ENCODE results near the gene RPP25.

Gene RPP25

GRCh38 chr15:74978503-74978902, 21.9 kb upstream of the RPP25 start:
- Mint-ChIP-seq H3K9me3 (no peaks in the 10 kb centered on the region), H3K4me1 (peaks cover 14% of the 10 kb centered on the region), H3K27me3 (peaks cover 17% of the 10 kb centered on the region), H3K27ac (no peak overlapping the region), H3K4me3 (no peak overlapping the region)
- DNase-seq (no peak), ATAC-seq (peak; percentile 77)

DNA sequence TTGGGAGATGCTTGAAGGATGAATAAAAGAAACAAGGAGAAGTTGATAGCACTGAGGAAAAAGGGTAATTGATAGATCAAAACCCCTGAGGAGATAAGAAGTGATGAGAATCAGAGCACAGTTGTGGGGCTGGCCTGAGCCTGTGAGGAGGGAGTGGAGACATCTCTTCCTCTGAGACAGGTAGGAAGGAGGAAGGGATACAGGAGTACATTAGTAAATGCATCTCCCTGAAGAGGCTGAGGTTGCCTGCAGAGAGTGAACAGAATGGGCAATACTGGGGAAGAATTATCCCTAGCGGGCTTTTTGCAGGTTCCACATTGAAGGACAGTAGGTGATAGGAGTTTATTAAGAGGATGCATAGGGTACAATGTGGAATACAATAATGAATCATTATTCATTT, 21.5 kb upstream of the RPP25 start:
- Mint-ChIP-seq H3K27ac (no peak overlapping the region), H3K4me3 (no peak overlapping the region), H3K27me3 (peaks cover 20% of the 10 kb centered on the region), H3K4me1 (peaks cover 12% of the 10 kb centered on the region), H3K9me3 (no peaks in the 10 kb centered on the region)
- ATAC-seq (no peak), DNase-seq (no peak)

GRCh38 chr15:74977599-74977998, 21.0 kb upstream of the RPP25 start:
- peak in 1 of 2 donors; percentile 44 for DNase-seq
- Mint-ChIP-seq H3K4me1 (peaks cover 12% of the 10 kb centered on the region), H3K27ac (no peak overlapping the region), H3K4me3 (no peak overlapping the region), H3K27me3 (peaks cover 25% of the 10 kb centered on the region), H3K9me3 (no peaks in the 10 kb centered on the region)
- ATAC-seq = peak; percentile 88

DNA sequence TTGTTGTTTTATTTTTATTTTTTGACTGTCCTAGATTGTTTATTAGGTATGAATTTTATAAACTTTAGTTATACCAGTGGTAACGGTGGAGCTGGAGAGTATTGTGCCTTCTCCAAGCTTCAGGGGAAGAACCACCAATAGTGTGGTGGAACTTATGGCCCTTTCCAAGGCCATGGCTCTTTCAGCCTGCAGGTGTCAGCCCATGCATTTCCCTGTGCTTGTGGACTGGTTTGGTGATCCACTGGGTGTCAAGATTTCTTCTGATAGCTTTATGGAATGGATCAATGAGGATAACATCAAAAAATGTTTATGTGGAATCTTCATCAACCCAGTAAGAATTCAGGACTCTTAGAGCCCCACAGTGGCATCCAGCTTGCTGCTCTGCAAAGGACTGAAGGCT, 19.6 kb upstream of the RPP25 start:
- DNase-seq (no peak), ATAC-seq (no peak)
- Mint-ChIP-seq H3K27ac (no peak overlapping the region), H3K27me3 (peaks cover 25% of the 10 kb centered on the region), H3K9me3 (no peaks in the 10 kb centered on the region), H3K4me1 (peaks cover 12% of the 10 kb centered on the region), H3K4me3 (no peak overlapping the region)

GRCh38 chr15:74967670-74968069, 11.1 kb upstream of the RPP25 start:
- no peak for ATAC-seq
- no peaks in the 10 kb centered on the region for H3K9me3 Mint-ChIP-seq

GRCh38 chr15:74964794-74965193, 8.2 kb upstream of the RPP25 start:
- Mint-ChIP-seq H3K4me1 (peaks cover 21% of the 10 kb centered on the region), H3K9me3 (no peaks in the 10 kb centered on the region), H3K4me3 (no peak overlapping the region), H3K27ac (no peak overlapping the region), H3K27me3 (peaks cover 40% of the 10 kb centered on the region)
- no peak for DNase-seq
- no peak for ATAC-seq

More at GRCh38 chr15:74967670-74968069, 11.1 kb upstream of the RPP25 start:
- H3K27me3 Mint-ChIP-seq = peaks cover 15% of the 10 kb centered on the region
- no peaks in the 10 kb centered on the region for H3K4me1 Mint-ChIP-seq
- H3K27ac Mint-ChIP-seq = no peak overlapping the region
- H3K4me3 Mint-ChIP-seq = no peak overlapping the region
- no peak for DNase-seq

DNA sequence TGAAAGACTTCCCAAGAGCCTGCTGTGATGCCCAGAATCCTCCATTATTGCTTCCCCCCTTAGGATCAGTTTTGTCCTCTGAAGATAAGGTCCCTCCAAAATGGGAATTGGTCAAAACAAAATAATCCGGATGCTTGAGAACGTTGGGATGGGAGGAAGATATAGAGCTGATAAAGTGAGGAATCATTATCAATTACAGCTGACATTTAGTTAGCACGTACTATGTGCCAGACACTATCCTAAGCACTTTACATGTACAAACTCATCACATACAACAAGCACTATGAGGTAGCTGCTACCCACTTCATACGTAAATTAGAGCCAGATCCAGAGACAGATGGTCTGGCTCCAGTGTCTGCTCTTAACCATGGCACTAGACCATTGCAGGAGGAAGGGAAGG, 6.6 kb upstream of the RPP25 start:
- ATAC-seq (no peak), DNase-seq (no peak)
- peaks cover 37% of the 10 kb centered on the region for H3K4me1 Mint-ChIP-seq
- H3K27ac Mint-ChIP-seq = no peak overlapping the region
- H3K4me3 Mint-ChIP-seq = no peak overlapping the region
- H3K27me3 Mint-ChIP-seq = peaks cover 56% of the 10 kb centered on the region
- H3K9me3 Mint-ChIP-seq = no peaks in the 10 kb centered on the region

DNA sequence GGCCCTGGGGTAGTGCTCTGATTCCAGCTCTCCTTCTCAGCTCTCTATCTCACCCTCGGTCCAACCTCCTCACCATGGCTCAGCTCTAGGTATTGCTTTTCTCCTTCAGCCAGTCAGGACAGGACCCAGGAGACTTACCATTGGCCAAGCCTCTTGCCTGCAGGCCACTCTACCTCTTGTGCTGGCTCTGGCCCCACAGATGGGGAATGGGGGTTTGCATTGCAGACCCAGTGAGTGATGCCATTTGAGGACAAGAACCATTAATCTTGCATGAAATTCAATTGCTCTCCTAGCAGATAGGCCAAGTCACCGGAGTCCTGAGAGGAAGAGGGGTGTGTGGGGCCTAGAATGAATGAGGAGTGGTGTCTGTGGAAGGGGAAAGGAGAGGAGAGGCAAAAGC, 6.1 kb upstream of the RPP25 start:
- Mint-ChIP-seq H3K27me3 (peaks cover 62% of the 10 kb centered on the region), H3K27ac (no peak overlapping the region), H3K9me3 (no peaks in the 10 kb centered on the region), H3K4me1 (peaks cover 43% of the 10 kb centered on the region), H3K4me3 (no peak overlapping the region)
- ATAC-seq (no peak), DNase-seq (no peak)

DNA sequence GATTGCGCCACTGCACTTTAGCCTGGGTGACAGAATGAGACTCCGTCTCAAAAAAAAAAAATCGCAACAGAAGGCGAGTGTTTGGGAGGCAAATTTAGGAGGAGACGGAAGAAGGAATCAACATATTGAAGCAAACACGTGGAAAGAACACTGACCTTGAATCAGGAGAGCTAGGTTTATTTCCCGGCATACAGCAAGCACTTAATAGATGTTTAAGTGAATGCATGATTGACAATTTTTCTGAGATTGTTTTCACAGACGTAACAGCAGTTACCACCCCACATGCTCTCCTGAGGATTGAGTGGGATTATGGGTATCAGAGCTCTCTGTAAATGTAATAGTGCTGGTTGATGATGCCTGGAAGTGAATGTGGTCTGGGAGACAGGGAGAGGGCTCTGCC, 5.6 kb upstream of the RPP25 start:
- ATAC-seq (no peak), DNase-seq (no peak)
- no peak overlapping the region for H3K4me3 Mint-ChIP-seq
- no peak overlapping the region for H3K27ac Mint-ChIP-seq
- H3K27me3 Mint-ChIP-seq = peaks cover 66% of the 10 kb centered on the region
- H3K9me3 Mint-ChIP-seq = no peaks in the 10 kb centered on the region
- peaks cover 47% of the 10 kb centered on the region for H3K4me1 Mint-ChIP-seq

DNA sequence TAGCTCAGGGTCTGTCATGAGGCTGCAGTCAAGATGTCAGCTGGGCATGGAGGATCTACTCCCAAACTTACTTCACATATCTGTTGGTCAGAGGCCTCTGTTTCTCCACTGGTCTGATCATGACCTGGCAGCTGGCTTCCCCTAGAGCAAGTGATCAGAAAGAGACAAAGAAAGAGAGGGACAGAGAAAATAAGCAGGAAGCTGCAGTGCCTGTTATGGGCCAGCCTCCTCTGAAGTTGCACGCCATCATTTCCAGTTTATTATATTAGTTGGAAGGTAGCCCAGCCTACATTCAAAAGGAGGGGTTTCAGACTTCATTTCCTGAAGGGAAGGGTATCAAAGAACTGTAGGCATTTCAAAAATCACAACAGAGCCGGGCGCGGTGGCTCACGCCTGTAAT, 5.0 kb upstream of the RPP25 start:
- Mint-ChIP-seq H3K27me3 (peaks cover 68% of the 10 kb centered on the region), H3K4me3 (peak overlapping the region in 1 of 2 donors; percentile 36), H3K9me3 (no peaks in the 10 kb centered on the region), H3K27ac (peak overlapping the region in 1 of 2 donors; percentile 85), H3K4me1 (peaks cover 47% of the 10 kb centered on the region)
- no peak for ATAC-seq
- no peak for DNase-seq

DNA sequence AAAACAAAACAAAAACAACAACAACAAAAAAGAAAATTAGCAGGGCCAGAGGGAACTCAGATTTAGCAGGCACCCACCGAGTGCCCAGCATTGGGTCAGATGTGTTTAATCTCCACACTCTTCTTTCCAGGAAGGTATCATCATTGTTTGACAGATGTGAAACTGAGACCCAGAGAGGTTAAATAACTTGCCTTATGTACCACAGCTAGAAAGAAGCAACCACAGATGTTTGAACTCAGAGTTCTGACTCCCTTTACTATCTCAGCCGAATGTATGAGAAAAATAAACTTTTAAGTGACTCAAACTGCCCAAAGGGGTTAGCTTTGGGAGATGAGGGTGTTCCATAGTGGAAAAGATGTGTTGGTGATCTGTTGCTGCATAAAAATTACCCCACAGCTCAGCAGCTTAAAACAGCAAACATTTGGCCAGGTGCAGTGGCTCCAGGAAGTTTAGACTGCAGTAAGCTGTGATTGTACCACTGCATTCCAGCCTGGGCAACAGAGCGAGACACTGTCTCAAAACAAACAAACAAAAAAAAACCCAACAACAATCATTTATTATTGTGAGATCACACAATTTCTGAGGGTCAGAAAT, 4.5 kb upstream of the RPP25 start:
- Mint-ChIP-seq H3K27ac (peak overlapping the region in 1 of 2 donors; percentile 85), H3K9me3 (no peaks in the 10 kb centered on the region), H3K4me1 (peaks cover 48% of the 10 kb centered on the region), H3K4me3 (peak overlapping the region in 1 of 2 donors; percentile 36), H3K27me3 (peaks cover 68% of the 10 kb centered on the region)
- no peak for DNase-seq
- ATAC-seq = peak; percentile 64

DNA sequence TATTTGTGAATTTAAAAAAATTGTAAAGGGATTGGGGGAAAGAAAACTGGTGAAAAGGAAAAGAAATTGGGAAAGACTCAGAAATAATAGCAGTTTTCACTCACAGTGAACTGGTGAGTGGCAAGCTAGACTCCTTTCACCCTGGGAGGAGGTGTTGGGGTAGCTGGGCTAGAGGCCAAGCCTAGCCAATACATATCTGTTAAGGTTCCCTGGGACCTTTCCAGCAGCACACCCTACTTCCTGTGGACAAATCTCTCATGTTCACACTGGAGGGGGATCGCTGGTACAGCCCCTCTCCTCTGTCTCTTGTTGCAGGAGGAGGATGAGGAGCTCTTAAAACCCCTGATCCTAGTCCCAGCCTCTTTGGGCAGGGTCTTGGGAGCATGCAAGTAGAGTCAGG, 3.7 kb upstream of the RPP25 start:
- H3K4me3 Mint-ChIP-seq = peak overlapping the region; percentile 19 to 36
- no peak for DNase-seq
- H3K27me3 Mint-ChIP-seq = peaks cover 68% of the 10 kb centered on the region
- ATAC-seq = no peak
- H3K9me3 Mint-ChIP-seq = no peaks in the 10 kb centered on the region
- H3K27ac Mint-ChIP-seq = no peak overlapping the region
- H3K4me1 Mint-ChIP-seq = peaks cover 56% of the 10 kb centered on the region

DNA sequence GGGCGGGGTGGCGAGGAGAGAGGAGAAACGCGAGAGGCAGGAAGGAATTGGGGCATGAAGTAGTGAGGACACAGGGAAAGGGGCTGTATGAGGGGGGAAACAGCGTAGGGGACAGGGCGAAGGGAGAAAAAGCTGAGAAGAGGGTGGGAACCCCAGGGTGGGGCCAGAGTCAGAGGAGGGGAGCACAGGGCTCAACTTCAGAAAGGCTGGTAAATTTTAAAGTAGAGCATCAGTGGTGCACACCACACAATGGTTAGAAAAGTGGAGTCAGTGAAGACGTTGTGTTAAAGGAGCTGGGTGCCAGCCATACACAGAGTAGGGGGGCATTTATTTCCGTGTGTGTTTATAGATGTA, 3.0 kb upstream of the RPP25 start:
- Mint-ChIP-seq H3K4me3 (peak overlapping the region; percentile 70 to 75), H3K27me3 (peaks cover 68% of the 10 kb centered on the region), H3K9me3 (no peaks in the 10 kb centered on the region), H3K4me1 (peaks cover 63% of the 10 kb centered on the region), H3K27ac (no peak overlapping the region)
- DNase-seq (no peak), ATAC-seq (no peak)

- Mint-ChIP-seq H3K4me3 (peak overlapping the region; percentile 70 to 75), H3K27ac (no peak overlapping the region), H3K9me3 (no peaks in the 10 kb centered on the region), H3K4me1 (peaks cover 68% of the 10 kb centered on the region), H3K27me3 (peaks cover 68% of the 10 kb centered on the region)
- ATAC-seq (no peak), DNase-seq (no peak)
Observed at GRCh38 chr15:74958908-74959585, 2.5 kb upstream of the RPP25 start.

GRCh38 chr15:74958320-74958907, 1.8 kb upstream of the RPP25 start:
- DNase-seq (no peak), ATAC-seq (no peak)
- Mint-ChIP-seq H3K4me1 (peaks cover 71% of the 10 kb centered on the region), H3K4me3 (peak overlapping the region; percentile 70 to 75), H3K9me3 (no peaks in the 10 kb centered on the region), H3K27me3 (peaks cover 64% of the 10 kb centered on the region), H3K27ac (no peak overlapping the region)

GRCh38 chr15:74957476-74958035, 984 bp upstream of the RPP25 start:
- no peaks in the 10 kb centered on the region for H3K9me3 Mint-ChIP-seq
- DNase-seq (no peak), ATAC-seq (no peak)
- peaks cover 71% of the 10 kb centered on the region for H3K4me1 Mint-ChIP-seq
- H3K27me3 Mint-ChIP-seq = peaks cover 56% of the 10 kb centered on the region
- H3K27ac Mint-ChIP-seq = no peak overlapping the region
- peak overlapping the region; percentile 73 to 80 for H3K4me3 Mint-ChIP-seq

Measured in stimulated activated naive CD8-positive, alpha-beta T cell treated with anti-CD3 and anti-CD28 coated beads, Interleukin-15, amount 100 ng/mL, for 72 hours (primary cell).